Psoas muscle (tissue), 8 donors: ENCODE data around the gene MAPK9. TPM values are rescaled to one million over a fixed set of nuclear protein-coding genes. Genes with fewer than 3 reads are reported as not detected.

Source experiments
- ATAC-seq, 4 donors: fragments of 200-7000 bp; cut with Tn5 transposase; one replicate each; pipeline ENCODE4 v1.9.1; 2020; ENCODE audit warnings: moderate library complexity in 3 of 4, mild to moderate bottlenecking in 2 of 4
- DNase-seq, 2 donors: peaks; one replicate each; pipeline ENCODE4 v3.0.0-alpha.2; 2020
- H3K27ac ChIP-seq: fragments of 200-600 bp; one replicate; pipeline ENCODE4 v1.8.0; 2022
- H3K27me3 ChIP-seq, 3 donors: fragments of 200-600 bp in 1 of 3; one replicate each; pipeline versions ENCODE4 v1.6.1 to v1.8.0; 2013 to 2022; ENCODE audit warnings: low read length in 2 of 3, mild to moderate bottlenecking in 2 of 3, moderate library complexity in 1 of 3; ENCODE audit not compliant: insufficient read depth in 3 of 3
- H3K36me3 ChIP-seq, 2 donors: fragments of 200-600 bp in 1 of 2; one replicate each; pipeline versions ENCODE4 v1.6.1 to v1.8.0; 2013 to 2022; ENCODE audit warnings: low read depth in 1 of 2, mild to moderate bottlenecking in 1 of 2, moderate library complexity in 1 of 2; ENCODE audit not compliant: insufficient read depth in 1 of 2
- H3K4me1 ChIP-seq: fragments of 200-600 bp; one replicate; pipeline ENCODE4 v1.8.0; 2022
- H3K4me3 ChIP-seq: fragments of 200-600 bp; one replicate; pipeline ENCODE4 v1.8.0; 2022; ENCODE audit warnings: mild to moderate bottlenecking
- H3K9me3 ChIP-seq: fragments of 200-600 bp; one replicate; pipeline ENCODE4 v1.8.0; 2022
- WGBS, 3 donors: extraction: QIAGEN DNeasy Blood & Tissue Kit; methylation state at CpG; one replicate each; pipeline versions ENCODE4 v1.1.6 to v1.1.7; 2013; 5-methylcytosine and 5-hydroxymethylcytosine counted together
- intact Hi-C, 2 donors: fragments of 100-400 bp; cut with DNase I; formaldehyde crosslinking; loops; one replicate each; pipeline versions ENCODE4 v1.11.0 to v1.14.2; 2022
- polyA plus RNA-seq, 3 donors: library from polyadenylated mRNA; stranded (reverse); fragments of 200-250 nt; gene quantifications; one replicate each; pipeline ENCODE4 v1.2.3, GENCODE V29; 2013
- total RNA-seq, 4 donors: library from RNA; stranded (reverse); fragmentation: NEBNext Ultra II Directional in 2 of 4; extraction: Animal tissue kit (Norgen Biotek cat#: 25700) in 2 of 4; gene quantifications; one replicate each; pipeline versions ENCODE4 v1.2.1 to v1.2.4, GENCODE V29; 2021 to 2023
- TF ChIP-seq, protein P1 (sequence below): fragments of 200-600 bp; IDR thresholded peaks from one replicate; pipeline ENCODE4 v1.8.0; 2022; ENCODE audit warnings: antibody characterized with exemption
- donor health status: healthy with polysubstance abuse.
- donor health status: DM: no; HTN: no; CAD: no; lungs with moderate emphysema.
- donor health status: Bipolar disorder and iron deficiency.
- donor health status: healthy.
- donor health status: DM: yes; HTN: yes; CAD: no.
- donor health status: DM: no; HTN: no; CAD: no.
- donor health status: DM: no; HTN: no; CAD: no.
- donor health status: DM: yes; HTN: yes; CAD: no.

Gene MAPK9
- total and polyA plus RNA-seq, 7 donors: 16.1 to 40.1 (median 34.3) TPM

DNA sequence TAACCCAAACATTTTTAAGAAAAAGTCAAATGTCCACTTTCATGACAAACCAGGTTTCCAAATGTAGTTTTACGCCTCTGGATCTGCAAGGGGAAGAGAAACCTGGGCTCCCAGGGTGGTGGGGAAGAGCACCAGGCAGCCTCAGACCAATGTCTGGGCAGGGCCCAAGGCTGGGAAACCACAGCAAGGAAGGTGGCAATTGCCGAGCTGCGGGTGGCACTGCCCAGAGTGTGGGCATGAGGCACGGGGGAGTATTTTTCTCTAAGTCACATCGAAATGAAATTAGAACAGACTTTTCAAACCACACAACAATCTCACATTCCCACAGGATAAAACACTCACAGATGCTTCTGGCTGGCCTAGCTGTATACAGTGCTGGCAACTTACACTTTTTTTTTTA, 50.3 kb downstream of the MAPK9 start:
- Histone ChIP-seq H3K36me3 (peaks cover 12 to 80% of the 10 kb centered on the region in 2 donors), H3K27ac (no peak overlapping the region), H3K4me1 (no peaks in the 10 kb centered on the region), H3K9me3 (peaks cover 23% of the 10 kb centered on the region), H3K4me3 (no peak overlapping the region), H3K27me3 (no peaks in the 10 kb centered on the region)
- no peak for ATAC-seq
- 89 to 96% (median 95%) methylated on average over 5 of the region's 5 CpGs for WGBS, 3 donors
- DNase-seq: no peak
- intact Hi-C loops: loop anchor here in 1 of 2 donors (10.0 kb wide), 1 partner anchor 1147 kb away; no protein-coding TSS in a partner anchor
- TF ChIP-seq, protein P1, sequence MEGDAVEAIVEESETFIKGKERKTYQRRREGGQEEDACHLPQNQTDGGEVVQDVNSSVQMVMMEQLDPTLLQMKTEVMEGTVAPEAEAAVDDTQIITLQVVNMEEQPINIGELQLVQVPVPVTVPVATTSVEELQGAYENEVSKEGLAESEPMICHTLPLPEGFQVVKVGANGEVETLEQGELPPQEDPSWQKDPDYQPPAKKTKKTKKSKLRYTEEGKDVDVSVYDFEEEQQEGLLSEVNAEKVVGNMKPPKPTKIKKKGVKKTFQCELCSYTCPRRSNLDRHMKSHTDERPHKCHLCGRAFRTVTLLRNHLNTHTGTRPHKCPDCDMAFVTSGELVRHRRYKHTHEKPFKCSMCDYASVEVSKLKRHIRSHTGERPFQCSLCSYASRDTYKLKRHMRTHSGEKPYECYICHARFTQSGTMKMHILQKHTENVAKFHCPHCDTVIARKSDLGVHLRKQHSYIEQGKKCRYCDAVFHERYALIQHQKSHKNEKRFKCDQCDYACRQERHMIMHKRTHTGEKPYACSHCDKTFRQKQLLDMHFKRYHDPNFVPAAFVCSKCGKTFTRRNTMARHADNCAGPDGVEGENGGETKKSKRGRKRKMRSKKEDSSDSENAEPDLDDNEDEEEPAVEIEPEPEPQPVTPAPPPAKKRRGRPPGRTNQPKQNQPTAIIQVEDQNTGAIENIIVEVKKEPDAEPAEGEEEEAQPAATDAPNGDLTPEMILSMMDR: no peak

DNA sequence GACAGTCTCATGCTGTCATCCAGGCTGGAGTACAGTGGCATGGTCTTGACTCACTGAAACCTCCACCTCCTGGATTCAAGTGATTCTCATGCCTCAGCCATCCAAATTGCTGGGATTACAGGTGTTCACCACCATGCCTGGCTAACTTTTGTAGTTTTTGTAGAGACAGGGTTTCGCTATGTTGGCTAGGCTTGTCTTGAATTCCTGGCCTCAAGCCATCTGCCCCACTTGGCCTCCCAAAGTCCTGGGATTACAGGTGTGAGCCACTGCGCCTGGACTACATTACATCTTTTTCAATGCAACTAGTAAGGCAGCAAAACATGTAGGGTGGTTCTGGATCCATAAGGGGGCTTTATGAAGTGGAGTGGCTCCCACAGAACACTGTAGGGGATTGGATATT, 53.3 kb downstream of the MAPK9 start:
- DNase-seq: no peak
- Histone ChIP-seq H3K27me3 (no peaks in the 10 kb centered on the region), H3K27ac (no peak overlapping the region), H3K9me3 (peaks cover 14% of the 10 kb centered on the region), H3K4me1 (no peaks in the 10 kb centered on the region), H3K36me3 (peaks cover 20 to 99% of the 10 kb centered on the region in 2 donors), H3K4me3 (no peak overlapping the region)
- WGBS, 3 donors: 97 to 100% (median 98%) methylated on average over 2 of the region's 2 CpGs
- TF ChIP-seq, protein P1: no peak
- intact Hi-C loops: no loop called here
- ATAC-seq: no peak

DNA sequence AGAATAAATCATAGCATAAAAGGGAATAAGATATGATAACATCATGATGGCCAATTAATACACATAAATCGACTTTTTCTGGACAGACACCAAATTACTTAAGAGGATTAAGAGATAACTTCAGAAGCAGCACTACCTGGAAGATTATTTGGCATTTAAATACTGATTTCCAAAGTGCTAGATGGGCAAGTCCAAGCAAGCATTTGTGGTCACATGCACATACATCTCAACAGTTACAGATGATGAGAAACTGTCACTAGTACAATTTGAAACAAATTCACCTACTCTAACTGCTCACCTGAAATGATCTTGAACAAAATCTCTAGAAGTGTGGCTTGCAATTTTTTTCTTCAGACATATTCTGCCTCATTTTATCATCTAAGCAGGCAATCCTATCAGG, 56.0 kb downstream of the MAPK9 start:
- Histone ChIP-seq H3K9me3 (peaks cover 3% of the 10 kb centered on the region), H3K4me1 (no peaks in the 10 kb centered on the region), H3K27ac (no peak overlapping the region), H3K36me3 (peaks cover 14 to 83% of the 10 kb centered on the region in 2 donors), H3K27me3 (no peaks in the 10 kb centered on the region), H3K4me3 (no peak overlapping the region)
- intact Hi-C loops: no loop called here
- DNase-seq (no peak), ATAC-seq (no peak)
- WGBS, 3 donors: 96 to 100% (median 100%) methylated on average over 1 of the region's 1 CpG
- TF ChIP-seq, protein P1: no peak

DNA sequence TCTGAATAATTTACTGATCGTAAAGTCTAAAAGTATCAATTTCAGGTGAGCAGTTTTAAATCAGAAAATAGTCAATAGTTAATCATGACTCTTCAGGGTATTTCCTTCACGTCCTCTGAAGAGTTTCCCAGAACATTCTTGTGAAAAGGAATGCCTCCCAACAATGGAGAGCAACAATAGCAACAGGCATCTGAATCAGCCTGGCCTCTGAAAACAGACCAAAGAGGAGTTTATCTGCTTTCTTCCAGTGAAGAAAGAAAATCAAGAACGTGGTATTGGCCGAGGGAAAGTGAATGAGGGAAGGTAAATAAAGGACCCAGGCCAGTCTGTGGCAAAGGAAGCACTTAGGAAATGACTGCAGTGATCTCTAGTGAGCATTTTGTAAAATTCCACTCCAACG, 56.8 kb downstream of the MAPK9 start:
- no peaks in the 10 kb centered on the region for H3K4me1 ChIP-seq
- no peak for DNase-seq
- H3K9me3 ChIP-seq: no peaks in the 10 kb centered on the region
- H3K27ac ChIP-seq: no peak overlapping the region
- intact Hi-C loops: no loop called here
- no peaks in the 10 kb centered on the region for H3K27me3 ChIP-seq
- no peak for ATAC-seq
- peaks cover 8 to 75% of the 10 kb centered on the region in 2 donors for H3K36me3 ChIP-seq
- H3K4me3 ChIP-seq: no peak overlapping the region
- WGBS, 3 donors: 84 to 86% (median 86%) methylated on average over 5 of the region's 5 CpGs
- TF ChIP-seq, protein P1: no peak

DNA sequence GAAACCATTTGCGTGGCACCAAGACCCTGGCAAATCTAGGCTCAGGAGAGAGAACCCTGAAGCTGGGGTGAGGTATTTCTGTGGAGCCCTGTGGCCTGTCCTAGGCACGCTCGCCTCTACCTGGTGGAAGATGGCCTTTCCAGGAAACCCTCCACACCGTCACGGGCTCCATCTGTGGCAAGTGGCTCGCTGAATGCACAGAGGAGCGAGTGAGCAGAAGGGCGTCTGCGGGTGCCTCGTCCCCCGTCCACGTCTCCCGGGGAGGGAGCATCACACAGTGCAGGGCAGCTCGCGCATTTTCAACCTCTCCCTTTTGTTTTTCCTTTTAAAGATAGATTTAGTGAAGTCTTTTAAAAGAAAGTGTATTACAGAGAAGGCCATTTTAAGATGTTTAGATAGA, 57.6 kb downstream of the MAPK9 start:
- H3K9me3 ChIP-seq: no peaks in the 10 kb centered on the region
- WGBS, 3 donors: 94 to 97% (median 97%) methylated on average over 15 of the region's 15 CpGs
- ATAC-seq: no peak
- DNase-seq: no peak
- H3K36me3 ChIP-seq: peaks cover 8 to 70% of the 10 kb centered on the region in 2 donors
- H3K27me3 ChIP-seq: no peaks in the 10 kb centered on the region
- TF ChIP-seq, protein P1: no peak
- intact Hi-C loops: no loop called here
- no peaks in the 10 kb centered on the region for H3K4me1 ChIP-seq
- H3K27ac ChIP-seq: no peak overlapping the region
- no peak overlapping the region for H3K4me3 ChIP-seq
